NOMO-1 (cell line): ENCODE measurements around the gene SPATS2.

Source experiments
- DNase-seq, 2 experiments: peaks; one replicate each; lab custom pipeline; 2025; ENCODE audit not compliant: unreplicated experiment in 2 of 2; lab: John Stamatoyannopoulos, UW

The SPATS2 gene

DNA sequence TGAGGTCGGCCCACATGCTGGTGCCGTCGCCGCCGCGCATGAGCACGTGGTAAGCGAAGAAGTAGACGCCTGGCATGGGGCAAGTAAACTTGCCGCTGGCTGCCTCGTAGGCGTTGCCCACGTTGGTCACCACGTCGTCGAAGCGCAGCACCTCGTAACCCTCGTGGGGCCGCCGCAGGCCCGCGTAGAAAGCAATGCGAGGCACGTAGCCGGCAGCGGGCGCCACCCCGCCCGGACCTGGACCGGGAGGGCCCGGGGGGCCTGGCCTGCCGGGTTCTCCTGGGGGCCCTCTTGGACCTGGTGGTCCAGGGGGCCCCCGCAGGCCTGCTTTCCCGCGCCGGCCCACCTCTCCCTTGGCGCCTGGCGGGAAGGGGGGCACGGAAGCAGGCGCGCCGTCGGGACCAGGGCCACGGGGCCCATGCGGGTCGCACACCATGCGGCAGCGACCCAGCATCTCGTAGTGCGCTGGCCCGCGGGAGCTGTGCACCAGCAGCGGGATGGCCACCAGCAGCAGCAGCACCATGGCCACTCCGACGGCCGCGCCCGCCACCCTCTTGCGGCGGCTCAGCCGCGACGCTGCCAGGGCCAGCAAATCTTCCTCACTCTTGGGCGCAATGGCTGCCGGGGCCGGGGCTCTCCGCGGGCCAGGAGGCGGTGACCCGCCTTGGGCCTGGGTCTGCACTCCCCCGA, 31.2 kb upstream of the SPATS2 start:
- DNase-seq = no peak

DNA sequence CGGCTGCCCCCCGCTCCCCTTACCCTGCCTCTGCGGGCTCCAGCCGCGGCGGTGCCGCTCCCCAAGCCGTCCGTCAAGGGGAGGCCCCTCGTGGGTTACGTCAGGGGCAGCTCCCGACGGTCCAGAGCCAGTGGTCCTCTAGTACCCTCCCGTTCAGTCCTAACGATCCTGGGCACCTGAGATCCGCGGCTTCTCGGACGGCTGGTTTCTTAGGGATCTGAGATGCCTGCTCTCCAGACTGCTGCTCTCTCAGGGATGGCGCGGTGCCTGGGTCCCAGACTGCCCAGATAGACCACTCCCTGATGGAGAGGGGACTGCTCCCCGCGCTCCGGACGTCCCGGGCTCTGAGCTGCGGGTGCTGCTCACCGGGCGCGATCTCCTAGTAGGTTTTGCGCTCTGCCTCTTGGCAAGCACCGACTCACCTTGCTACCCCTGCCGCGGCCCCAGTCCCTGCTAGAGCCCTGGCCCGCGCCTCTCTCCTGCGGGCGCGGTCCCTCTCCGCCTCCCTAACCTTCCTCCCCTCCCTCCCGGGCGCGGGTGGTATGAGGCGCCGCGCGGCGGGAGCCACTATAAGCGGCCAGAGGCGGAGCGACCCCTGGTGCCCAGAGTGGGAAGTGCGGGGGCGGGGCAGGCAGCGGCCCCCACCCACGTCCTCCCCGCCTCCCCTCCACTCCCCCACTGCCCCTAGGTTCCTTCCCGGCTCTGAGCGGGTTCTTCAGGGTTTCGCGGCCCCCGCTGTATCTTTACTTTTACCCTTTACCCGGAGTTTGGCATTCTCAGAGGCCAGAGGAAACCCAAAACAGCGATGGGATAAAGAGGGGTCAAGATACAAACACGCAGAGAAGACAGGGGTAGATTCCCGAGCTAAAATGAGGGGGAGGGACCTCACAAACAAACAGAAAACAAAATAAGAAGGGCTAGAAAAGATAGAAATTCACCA, 30.3 kb upstream of the SPATS2 start, which contains the start of gene C1QL4:
C1QL4 (minus strand) TSS at position 544 of the 940 bp plus-strand sequence. CDS start 711 bp downstream, outside the sequence.
- peak; percentile 63 to 91 for DNase-seq

DNA sequence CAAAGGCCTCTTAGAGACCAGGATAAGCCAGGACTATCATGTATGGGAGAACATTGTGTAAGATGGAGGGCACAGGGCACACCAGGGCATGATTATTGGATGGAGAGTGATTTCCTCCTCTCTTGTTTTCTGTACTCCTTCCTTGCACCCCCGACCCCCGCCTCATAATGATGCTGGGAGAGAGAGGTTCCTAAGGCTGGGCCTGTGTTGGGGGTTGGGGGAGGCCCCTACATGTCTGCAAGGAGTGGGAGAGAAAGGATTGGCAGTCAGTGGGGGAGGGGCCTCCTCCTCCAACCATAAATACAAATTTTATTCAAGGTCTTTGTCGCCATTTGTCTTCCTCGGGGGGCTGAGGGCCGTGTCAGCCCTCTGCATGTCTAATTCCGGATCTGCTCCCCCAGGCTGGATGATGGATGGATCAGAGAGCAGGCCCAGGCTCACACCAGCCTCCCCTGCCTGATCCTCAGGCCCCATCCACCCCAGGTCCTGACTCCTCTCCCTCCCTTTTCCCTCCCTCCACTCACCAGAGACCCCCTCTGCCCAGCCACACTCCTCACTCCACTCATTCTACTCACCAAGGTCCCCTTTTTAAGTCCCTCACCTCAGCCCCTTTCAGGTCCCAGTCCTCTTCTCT, 28.3 kb upstream of the SPATS2 start:
- no peak for DNase-seq

DNA sequence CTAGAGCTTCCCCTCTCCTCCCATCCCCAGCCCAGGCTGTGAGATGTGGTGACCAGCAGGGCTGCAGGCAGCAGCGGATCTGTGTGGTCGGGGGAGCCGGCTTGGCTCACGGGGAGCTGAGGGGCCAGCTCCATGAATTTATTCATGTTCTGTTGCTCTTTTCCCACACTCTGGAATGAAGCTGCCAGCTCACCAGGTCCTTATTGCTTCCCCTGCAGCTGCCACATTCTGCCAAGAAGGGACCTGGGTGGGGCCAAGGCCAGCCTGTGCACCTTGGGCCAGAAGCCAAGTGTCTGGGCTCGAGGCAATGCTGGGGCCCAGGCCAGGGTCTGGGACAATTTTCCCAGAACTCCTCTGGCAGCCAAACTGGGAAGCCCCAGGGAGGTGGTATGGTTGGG, 27.8 kb upstream of the SPATS2 start:
- no peak for DNase-seq

DNA sequence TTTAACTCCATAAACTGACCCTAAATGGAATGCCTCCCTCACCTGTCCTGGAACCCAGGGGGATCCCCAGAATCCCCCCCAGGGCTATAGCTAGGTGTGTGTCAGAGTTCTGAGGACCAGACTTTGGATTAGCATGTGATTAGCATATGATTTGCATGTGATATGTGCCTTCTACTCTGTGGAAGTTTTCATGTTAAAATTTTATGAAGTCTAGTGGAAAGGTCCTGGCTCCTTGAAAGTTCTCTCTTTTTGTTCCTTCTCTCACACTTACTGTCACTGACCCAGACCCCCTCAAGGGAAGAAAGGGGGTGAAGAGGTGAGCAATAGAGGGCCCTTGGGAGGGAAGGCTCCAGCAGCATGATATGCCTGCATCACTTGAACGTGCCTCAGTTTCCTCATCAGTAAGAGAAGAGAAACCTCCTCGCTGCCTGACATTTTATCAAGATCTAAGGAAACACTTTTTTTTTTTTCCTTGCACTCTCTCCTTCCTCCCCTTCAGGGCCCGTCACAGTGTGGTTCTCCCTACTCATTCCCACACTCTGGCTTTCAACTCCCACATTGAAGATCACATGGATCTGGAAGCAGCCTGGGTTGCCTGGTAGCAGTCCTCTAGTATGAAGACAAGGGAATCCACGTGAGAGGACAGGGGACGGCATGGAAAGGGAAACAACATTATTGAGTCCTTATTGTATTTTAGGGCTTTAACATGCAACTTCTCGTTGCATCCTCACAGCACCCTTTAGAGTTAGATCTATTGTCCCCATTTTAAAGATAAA, 27.0 kb upstream of the SPATS2 start:
- DNase-seq = no peak

DNA sequence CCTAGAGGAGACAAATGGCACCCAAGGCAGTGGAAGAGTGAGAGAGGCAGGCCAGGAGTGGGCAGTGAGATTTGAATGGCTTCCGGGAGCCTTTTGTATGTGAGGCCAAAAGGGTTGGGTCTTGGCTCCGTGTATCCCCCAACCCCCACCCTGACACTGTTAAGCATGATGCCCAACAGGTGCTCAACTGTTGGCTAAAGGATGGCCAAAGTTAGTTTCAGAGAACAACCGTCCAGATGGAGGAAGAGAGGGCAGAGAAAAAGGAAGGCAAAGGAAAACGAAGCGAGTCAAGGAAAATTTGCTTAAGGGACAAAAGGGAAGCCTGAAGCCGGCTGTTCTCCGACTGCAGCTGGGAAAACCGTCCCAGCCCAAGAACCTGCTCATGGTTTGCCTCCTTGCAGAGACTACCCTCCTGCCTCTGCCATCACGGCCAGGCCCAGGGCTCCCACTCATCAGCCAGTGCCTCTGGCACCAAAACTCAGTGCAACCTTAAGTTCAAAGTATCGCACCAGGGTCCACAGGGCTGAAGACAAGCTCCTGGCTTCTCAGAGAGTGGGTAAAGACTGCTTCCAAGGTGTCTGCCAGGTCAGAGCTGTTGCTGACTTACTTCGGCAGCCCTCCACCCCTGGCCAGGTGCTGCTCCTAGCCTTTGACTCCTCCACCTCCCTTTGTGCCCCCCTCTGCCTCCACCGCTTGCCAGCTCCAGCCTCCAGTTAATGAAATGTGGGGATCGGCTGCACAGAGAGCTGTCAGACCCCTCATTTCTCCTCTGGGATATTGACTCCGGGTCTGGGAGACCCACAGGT, 26.1 kb upstream of the SPATS2 start:
- DNase-seq = no peak

DNA sequence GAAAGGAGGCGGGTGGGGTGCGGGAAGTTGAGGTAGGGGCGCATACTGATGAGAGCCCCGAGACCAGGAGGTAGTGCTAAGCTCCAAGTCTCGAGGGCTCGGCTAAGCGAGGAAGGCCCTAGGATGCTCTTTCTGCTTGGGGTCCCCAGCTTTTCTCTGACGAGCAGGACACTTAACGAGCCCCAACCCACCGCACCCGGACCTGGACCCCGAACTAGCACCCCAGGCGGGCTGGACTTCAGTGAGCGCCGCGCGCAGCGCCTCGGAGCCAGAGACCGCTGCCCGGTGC, 25.5 kb upstream of the SPATS2 start:
- DNase-seq = no peak

DNA sequence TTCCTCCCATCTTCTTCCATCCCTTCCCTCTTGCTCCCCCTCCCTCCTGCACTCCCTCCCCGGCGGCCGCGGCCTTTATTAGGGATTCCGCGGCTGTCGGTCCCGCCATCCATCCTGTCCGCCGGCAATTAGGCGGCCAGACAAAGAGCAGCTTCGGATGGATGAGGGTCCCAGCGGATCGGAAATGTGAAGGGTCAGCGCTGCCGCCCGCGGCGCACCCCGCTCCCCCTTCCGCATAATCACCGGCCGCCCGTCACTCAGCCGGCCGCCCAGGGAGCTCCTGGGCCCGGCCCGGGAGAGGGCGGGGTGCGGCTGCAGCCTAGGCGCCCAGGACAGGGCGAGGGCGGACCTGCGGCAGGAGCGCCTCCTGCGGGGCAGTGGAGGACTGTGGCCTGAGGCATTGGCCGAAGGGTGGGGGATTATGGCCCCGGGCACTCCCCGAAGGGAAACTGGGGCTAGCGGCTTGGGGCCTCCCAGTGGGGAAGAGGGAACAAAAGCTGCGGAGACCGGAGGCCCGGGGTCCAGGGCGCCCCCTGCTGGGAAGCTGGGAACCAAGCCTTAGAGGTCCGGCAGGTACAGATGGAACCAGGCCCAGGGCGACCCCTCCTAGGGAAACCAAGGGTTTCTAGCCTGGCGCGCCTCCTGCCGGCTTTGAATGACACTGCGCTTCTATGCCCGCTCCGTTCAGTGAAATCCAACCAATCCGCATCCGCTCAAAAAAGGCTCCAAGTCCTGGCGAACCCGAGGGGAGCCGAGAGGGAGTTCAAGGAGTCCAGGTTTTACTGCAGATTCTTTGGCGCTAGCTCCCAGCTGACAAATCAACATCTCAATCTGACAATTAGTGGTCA, 25.0 kb upstream of the SPATS2 start:
- DNase-seq = peak; percentile 87 to 93

DNA sequence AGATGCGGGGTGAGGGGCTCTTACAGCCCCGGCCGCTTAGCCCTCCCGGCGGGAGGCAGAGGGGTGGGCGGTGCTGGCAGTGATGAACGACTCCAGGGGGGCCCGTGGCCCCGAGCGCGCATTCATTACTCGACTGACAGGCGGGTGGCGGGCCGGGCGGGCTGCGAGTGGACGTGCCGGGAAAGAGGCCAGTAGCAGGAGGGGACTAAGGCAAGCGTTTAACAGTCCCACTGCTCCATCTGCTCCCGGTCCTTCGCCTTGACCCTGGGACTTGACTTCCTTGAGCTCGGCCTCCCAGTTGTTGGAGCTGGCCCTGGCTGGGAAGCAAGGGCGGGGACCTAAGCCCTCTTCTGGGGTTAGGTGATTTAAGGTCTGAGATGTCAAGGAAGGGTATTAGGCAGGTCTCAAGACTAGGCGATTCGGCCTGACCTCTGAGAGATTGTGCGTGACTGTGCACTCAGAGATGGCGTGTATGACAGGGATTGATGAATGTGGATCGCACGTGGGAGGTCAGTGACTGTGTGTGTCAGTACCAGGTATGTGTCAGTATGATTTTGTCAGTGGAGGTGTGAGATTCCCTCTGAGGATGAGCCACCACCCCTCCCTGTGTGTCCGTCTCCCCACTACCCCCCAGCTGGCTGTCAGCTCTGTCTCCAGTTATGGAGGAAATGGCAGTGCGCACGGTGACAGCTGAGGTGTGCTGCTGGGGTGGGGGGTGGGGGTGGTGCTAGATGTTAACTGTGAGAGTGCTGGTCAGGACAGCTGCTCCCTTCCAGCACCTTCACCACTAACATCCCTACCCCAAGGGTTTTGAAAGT, 24.1 kb upstream of the SPATS2 start:
- DNase-seq = no peak

DNA sequence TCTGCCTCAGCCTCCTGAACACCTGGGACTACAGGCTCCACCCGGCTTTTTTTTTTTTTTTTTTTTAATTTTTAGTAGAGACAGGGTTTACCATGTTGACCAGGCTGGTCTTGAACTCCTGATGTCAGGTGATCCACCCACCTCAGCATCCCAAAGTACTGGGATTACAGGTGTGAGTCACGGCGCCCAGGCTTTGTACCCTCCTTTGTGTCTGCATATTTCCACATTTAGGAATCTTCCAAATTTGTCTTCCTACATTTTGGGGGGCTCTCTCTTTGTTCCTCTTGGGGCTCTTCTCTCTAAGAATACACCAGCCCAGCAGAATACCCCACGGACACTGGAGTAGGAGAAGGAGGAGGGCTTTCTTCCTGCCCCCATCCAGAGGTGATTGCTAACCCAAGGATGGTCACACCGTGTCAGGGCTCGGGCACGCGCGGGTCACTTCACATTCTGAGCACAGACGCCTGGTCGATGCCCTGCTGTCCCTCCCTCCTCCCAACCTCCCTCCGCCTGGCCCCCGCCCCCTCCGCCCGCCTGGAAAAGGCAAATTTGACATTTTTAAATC, 22.7 kb upstream of the SPATS2 start:
- no peak for DNase-seq

DNA sequence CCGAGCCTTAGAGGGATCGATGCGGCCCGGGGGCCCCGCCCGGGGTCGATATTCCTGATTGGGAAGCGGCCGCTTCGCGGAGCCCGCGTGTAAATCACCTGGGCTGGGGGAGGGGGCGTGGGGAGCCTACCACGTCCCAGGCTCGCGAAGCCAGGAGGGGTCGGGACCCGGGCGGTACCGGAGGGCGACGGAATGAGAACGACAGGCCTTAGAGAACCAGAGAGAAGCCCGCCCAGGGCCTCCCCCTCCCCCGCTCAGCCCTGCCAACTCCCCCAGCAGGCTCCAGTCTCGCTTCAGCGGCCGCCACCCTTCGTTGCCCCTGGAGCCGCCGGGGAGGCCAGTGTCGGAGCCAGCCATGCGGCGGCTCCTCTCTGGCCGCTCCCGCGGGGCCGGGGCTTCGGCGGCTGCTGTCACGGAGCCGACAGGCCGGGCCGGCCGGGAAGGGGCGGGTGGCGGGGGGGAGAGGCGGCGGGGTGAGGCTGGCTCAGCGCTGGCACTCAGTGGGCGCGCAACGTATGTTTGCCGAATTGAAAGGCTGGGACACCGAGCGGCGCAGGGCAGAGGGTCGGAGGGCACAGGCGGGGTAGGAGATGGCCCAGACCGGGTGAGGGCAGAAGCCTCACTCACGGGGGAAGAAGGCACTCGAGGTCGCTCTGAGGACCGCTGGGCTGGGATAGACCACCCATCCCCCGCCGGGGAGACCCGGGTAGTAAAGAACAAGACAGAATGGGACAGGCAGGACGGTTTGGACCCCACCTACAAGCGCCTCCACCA, 22.0 kb upstream of the SPATS2 start:
- no peak for DNase-seq

DNA sequence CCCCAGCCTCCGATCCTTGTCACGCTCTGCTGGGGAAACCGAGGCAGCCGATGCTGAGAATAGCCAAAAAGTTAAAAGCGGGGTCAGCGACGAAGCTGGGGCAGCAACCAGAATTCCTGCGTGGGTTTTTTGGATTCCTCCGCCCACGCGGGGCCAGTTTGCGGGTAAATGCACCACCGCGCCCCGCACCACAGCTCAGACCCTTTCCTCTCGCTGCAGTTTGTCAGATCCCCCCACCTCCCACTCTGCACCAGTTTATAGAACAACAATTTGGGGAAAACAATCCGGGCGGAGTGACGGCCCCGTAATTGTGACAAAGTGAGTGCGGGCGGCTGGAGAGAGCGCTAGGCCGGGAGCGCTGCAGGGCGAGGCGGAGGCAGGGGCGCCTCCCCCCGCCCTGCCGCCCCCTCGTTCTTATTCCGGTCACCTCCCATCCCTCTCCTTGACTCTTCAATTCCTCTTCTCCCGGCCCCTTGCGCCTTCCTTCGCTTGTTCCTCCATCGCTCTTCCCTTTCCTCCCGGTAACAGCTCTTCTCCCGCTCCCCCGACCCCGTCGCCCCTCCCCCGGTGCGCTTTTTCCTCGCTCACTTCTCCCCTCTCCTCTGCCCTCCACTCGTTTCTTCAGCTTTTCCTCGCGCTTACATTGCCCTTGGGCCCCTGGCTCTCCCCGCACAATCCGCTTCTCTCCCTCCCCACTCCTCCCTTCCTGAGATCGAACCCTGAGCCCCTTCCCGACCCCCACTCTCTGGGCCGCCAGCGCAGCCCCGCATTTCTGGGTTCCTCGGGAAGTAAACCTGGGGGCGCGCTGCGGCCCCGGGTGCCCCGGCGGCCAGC, 21.2 kb upstream of the SPATS2 start:
- DNase-seq = no peak

DNA sequence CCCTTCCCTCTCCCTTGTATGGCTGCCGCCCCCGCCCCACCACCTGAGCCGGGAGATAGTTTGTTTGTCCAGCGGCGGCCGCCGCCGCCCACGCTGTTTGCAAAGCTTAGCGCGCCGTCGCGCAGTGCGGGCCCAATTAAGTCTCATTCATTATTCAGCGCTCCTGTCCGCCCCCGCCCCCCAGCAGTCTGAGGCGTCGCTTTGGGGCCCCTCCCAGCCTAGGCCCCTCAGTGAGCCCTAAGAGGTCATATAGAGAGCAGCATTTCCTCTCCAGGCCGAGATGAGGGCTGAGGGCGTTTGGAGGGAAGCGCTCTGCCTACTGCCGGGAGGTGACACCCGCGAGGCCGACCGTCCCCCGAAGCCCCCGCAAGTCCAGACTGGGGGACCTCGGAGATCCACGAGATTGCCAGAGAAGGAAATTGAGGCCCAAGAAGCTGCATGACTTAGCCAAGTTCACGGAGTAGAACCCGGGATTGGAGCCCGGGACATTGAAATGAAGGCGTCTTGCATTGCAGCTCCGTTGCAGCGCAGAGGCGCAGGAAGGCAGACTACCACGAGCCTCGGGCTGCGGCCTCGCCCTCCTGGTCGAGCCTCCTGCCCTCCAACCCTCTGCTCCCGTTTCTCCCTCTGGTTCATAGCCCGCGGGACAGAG, 20.5 kb upstream of the SPATS2 start, which contains the start of gene DNAJC22:
DNAJC22 (plus strand) TSS at position 230 of the 652 bp plus-strand sequence. CDS start 1,985 bp downstream, outside the sequence.
- DNase-seq = peak; percentile 43 to 59

DNA sequence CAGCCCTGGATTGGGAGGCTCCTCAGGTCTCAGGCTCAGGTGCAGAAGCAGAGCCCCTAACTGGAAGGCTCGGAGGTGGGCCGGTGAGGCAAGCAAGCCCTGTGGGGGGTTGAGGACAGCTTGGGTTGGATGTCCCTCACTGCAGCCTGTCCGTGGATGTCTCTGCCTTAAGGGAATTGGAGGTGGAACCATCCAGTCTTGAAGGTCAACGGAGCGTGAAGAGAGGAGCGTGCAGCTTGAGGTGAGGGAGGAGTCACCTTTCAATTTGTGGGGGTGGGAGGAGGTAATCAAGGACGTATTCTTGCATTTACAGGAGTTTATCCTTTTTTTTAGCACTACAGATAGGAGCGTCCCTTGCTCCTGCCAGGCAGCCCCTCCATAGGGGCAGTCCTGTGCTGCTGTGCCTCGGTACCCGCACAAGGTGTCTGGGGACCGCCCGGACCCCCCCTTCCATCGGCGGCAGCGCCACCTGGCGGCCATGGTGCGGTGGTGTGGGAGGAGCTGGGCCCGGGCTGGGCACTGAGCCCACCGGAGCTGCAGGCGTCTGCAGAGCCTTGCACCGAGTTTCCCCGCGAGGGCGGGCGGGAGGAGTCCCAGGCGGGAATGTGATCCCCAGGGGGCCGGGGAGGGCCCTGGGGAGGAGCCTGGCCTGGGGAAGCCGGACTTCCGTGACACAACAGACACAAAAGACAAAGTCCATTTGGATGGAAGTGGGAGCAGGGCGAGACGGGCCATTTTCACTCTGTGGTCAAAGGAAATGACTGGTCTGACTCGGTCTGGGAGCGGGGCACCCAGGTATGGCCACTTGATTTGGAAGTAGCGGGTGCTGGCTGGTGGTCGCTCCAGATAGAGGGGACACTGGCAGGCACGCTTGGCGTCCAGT, 19.7 kb upstream of the SPATS2 start:
- peak; percentile 16 to 52 for DNase-seq

DNA sequence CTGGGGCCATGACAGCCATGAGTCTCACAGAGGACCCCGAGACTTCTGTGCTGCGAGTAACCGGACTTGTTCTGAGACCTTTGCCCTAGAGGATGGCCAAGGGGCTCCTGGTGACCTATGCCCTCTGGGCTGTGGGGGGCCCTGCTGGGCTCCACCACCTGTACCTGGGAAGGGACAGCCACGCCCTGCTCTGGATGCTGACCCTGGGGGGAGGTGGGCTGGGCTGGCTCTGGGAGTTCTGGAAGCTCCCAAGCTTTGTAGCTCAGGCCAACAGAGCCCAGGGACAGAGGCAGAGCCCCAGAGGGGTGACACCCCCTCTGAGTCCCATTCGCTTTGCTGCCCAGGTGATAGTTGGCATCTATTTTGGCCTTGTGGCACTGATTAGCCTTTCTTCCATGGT, 18.5 kb upstream of the SPATS2 start:
- DNase-seq = no peak
